Skeletal muscle tissue (tissue), 4 donors: ENCODE data around the gene NIM1K. TPM values are rescaled to one million over a fixed set of nuclear protein-coding genes. Genes with fewer than 3 reads are reported as not detected.
"Not testable (repeated sequence)": the region's sequence is repeated elsewhere in the genome, so short reads cannot be mapped to it uniquely, and the experiment has no call there.

Source experiments
- H3K27ac ChIP-seq: one replicate; pipeline ENCODE4 v1.7.0; 2013; ENCODE audit warnings: mild to moderate bottlenecking, low read depth, low read length, inconsistent platforms
- H3K27me3 ChIP-seq, 3 donors: one replicate each; pipeline ENCODE4 v1.7.0; 2013; ENCODE audit warnings: low read length in 3 of 3; ENCODE audit not compliant: control insufficient read depth in 3 of 3, insufficient read depth in 3 of 3
- H3K36me3 ChIP-seq, 3 donors: one replicate each; pipeline ENCODE4 v1.7.0; 2013; ENCODE audit warnings: low read length in 3 of 3; ENCODE audit not compliant: control insufficient read depth in 3 of 3, insufficient read depth in 3 of 3
- H3K4me1 ChIP-seq, 3 donors: one replicate each; pipeline ENCODE4 v1.7.0; 2013; ENCODE audit warnings: low read length in 3 of 3, mild to moderate bottlenecking in 3 of 3; ENCODE audit not compliant: control insufficient read depth in 3 of 3, insufficient read depth in 3 of 3
- H3K4me3 ChIP-seq, 3 donors: one replicate each; pipeline ENCODE4 v1.7.0; 2013; ENCODE audit warnings: low read length in 3 of 3
- H3K9ac ChIP-seq, 3 donors: one replicate each; pipeline ENCODE4 v1.7.0; 2013; ENCODE audit warnings: low read length in 3 of 3, mild to moderate bottlenecking in 3 of 3, moderate library complexity in 2 of 3, low read depth in 1 of 3
- H3K9me3 ChIP-seq, 3 donors: one replicate each; pipeline ENCODE4 v1.7.0; 2013; ENCODE audit warnings: low read length in 3 of 3; ENCODE audit not compliant: control insufficient read depth in 3 of 3
- total RNA-seq: library from RNA; depleted of rRNA; stranded (reverse); fragments of >200 nt; gene quantifications from one replicate; pipeline ENCODE4 v1.2.3, GENCODE V29; 2014
- donor health status: Osteomylitis.

NIM1K gene
- total RNA-seq, 1 donor from 2014 or later: 0.52 TPM

DNA sequence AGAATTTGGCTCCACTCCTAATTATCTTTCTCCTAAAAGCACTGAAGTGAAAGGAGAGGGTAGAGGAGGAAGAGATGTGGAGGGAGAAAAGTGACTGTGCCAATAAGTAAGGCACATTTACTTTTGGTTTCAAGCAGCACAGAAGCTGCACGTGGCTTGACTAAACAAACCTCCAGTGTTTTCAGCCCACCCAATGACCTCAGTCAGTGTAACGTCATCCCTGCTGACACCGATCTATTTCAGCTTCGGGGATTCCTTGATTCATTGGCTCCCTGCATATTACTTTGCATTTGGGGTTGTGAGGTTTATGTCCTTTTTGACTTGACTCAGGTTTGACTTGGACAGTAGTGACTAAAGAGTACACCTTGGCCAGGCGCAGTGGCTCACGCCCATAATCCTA is 35.6 kb upstream of the NIM1K start:
- H3K27me3 ChIP-seq: no peaks in the 10 kb centered on the region
- H3K4me3 ChIP-seq: no peak overlapping the region
- no peaks in the 10 kb centered on the region for H3K9me3 ChIP-seq
- no peak overlapping the region for H3K27ac ChIP-seq
- peaks cover 14 to 35% (median 16%) of the 10 kb centered on the region in 3 donors for H3K4me1 ChIP-seq
- peaks cover 0 to 6% (median 5%) of the 10 kb centered on the region in 3 donors for H3K36me3 ChIP-seq
- no peak overlapping the region for H3K9ac ChIP-seq

GRCh38 chr5:43157068-43157467 is 35.0 kb upstream of the NIM1K start:
- H3K9ac ChIP-seq: no peak overlapping the region
- no peak overlapping the region for H3K4me3 ChIP-seq
- H3K27ac ChIP-seq: no peak overlapping the region
- H3K27me3 ChIP-seq: no peaks in the 10 kb centered on the region
- H3K4me1 ChIP-seq: peaks cover 14 to 35% (median 16%) of the 10 kb centered on the region in 3 donors
- no peaks in the 10 kb centered on the region for H3K9me3 ChIP-seq
- peaks cover 0 to 11% (median 10%) of the 10 kb centered on the region in 3 donors for H3K36me3 ChIP-seq

DNA sequence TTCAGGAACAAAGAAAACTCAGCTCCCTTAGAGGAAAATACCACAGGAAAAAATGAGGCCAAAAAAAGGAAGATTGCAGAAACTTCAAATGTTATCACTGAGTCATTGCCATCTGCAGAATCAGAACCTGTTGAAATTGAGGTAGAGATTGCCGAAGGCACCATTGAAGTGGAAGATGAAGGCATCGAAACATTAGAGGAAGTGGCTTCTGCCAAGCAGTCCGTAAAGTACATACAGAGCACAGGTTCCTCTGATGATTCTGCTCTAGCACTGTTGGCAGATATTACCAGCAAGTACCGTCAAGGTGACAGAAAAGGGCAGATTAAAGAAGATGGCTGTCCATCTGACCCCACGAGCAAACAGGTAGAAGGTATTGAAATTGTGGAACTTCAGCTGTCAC is 30.8 kb upstream of the NIM1K start:
- Histone ChIP-seq H3K9ac (no peak overlapping the region), H3K9me3 (no peaks in the 10 kb centered on the region), H3K4me3 (no peak overlapping the region), H3K4me1 (peaks cover 3 to 4% (median 3%) of the 10 kb centered on the region in 3 donors), H3K36me3 (peaks cover 3 to 24% (median 21%) of the 10 kb centered on the region in 3 donors), H3K27ac (no peak overlapping the region), H3K27me3 (no peaks in the 10 kb centered on the region)

- H3K9ac ChIP-seq, H3K9me3 ChIP-seq, H3K27ac ChIP-seq, H3K4me3 ChIP-seq, H3K4me1 ChIP-seq, H3K27me3 ChIP-seq: not testable (repeated sequence)
- peaks cover 6 to 29% (median 21%) of the 10 kb centered on the region in 3 donors for H3K36me3 ChIP-seq
These were observed 27.2 kb upstream of the NIM1K start for GRCh38 chr5:43164801-43165200.

DNA sequence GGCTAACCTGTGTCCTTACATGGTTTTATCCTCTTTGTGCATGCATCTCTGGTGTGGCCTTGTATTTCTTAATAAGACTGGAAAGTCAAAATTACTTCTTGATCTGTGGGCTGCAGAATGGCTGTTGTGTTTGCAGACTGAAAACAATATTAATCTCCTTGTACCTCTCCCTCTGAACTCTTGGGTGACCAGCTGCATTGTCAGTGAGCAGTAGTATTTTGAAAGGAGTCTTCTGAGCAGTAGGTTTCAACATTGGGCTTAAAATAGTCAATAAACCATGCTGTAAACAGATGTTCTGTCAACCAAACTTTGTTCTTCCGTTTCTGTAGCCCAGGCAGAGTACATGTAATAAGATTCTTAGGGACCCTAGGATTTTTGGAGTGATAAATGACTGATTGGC is 26.7 kb upstream of the NIM1K start:
- no peaks in the 10 kb centered on the region for H3K4me1 ChIP-seq
- H3K27me3 ChIP-seq: no peaks in the 10 kb centered on the region
- peaks cover 6 to 30% (median 21%) of the 10 kb centered on the region in 3 donors for H3K36me3 ChIP-seq
- no peaks in the 10 kb centered on the region for H3K9me3 ChIP-seq
- H3K9ac ChIP-seq: no peak overlapping the region
- H3K4me3 ChIP-seq: no peak overlapping the region
- H3K27ac ChIP-seq: no peak overlapping the region

DNA sequence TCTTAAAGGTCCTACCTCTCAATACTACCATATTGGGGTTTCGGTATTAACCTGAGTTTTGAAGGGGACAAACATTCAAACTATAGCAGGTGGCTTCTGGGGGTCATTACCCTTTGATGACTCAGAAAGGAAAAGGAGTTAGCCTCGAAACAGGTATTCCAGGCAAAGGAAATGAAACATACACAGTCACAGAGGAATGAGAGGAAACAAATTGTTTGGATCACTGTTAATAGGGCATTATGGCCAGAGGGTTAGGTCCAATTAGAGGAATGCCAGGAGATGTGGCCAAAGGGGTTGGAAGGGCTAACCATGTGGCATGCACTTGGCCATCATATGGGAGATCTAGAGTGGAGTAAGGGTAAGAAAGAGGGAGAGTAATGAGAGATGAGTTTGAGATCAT is 23.9 kb upstream of the NIM1K start:
- no peak overlapping the region for H3K27ac ChIP-seq
- no peaks in the 10 kb centered on the region for H3K4me1 ChIP-seq
- no peak overlapping the region for H3K4me3 ChIP-seq
- peaks cover 6 to 21% (median 12%) of the 10 kb centered on the region in 3 donors for H3K36me3 ChIP-seq
- H3K27me3 ChIP-seq: no peaks in the 10 kb centered on the region
- no peak overlapping the region for H3K9ac ChIP-seq
- no peaks in the 10 kb centered on the region for H3K9me3 ChIP-seq

- Histone ChIP-seq H3K9ac (no peak overlapping the region), H3K4me1 (no peaks in the 10 kb centered on the region), H3K27ac (no peak overlapping the region), H3K9me3 (no peaks in the 10 kb centered on the region), H3K36me3 (peaks cover 12 to 24% (median 23%) of the 10 kb centered on the region in 3 donors), H3K27me3 (no peaks in the 10 kb centered on the region), H3K4me3 (no peak overlapping the region)
These were observed 20.6 kb upstream of the NIM1K start for GRCh38 chr5:43171451-43171850.

GRCh38 chr5:43171926-43172325 is 20.1 kb upstream of the NIM1K start:
- Histone ChIP-seq H3K9me3 (no peaks in the 10 kb centered on the region), H3K4me3 (no peak overlapping the region), H3K27me3 (no peaks in the 10 kb centered on the region), H3K27ac (no peak overlapping the region), H3K36me3 (peaks cover 12 to 24% (median 23%) of the 10 kb centered on the region in 3 donors), H3K4me1 (no peaks in the 10 kb centered on the region), H3K9ac (no peak overlapping the region)

DNA sequence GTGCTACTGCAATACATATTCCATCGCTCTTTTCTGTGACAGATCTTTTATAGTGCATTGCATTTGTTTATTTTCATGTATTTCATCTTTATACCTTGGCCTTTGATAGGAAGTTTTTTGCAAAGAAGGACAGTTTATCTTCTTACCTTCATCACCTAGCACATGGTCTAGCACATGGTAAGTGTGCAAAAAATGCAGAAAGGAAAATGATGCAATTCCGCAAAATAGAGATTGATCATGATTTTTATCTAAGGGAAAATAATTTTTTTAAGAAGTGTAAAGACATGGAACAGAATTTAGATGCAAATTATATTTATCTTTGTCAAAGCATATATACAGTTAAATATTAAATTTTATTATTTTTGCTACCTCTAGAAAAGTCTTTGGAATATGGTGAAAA is 19.2 kb upstream of the NIM1K start:
- no peaks in the 10 kb centered on the region for H3K27me3 ChIP-seq

GRCh38 chr5:43174586-43174985 is 17.4 kb upstream of the NIM1K start:
- Histone ChIP-seq H3K36me3 (peaks cover 10 to 32% (median 20%) of the 10 kb centered on the region in 3 donors), H3K4me1 (no peaks in the 10 kb centered on the region), H3K4me3 (no peak overlapping the region), H3K27ac (no peak overlapping the region), H3K9me3 (no peaks in the 10 kb centered on the region), H3K9ac (no peak overlapping the region), H3K27me3 (no peaks in the 10 kb centered on the region)

More for the DNA sequence above, 19.2 kb upstream of the NIM1K start:
- Histone ChIP-seq H3K36me3 (peaks cover 12 to 32% (median 24%) of the 10 kb centered on the region in 3 donors), H3K9me3 (no peaks in the 10 kb centered on the region), H3K9ac (no peak overlapping the region), H3K4me1 (no peaks in the 10 kb centered on the region), H3K4me3 (no peak overlapping the region), H3K27ac (no peak overlapping the region)
